ENCODE data around the gene NDUFS8.
A peak's percentile ranks its signal among the peaks of the same experiment; 100 is the strongest.

NDUFS8 gene

GRCh38 chr11:67996051-67996450 is 34.4 kb upstream of the NDUFS8 start:
- DNase-seq (ENCODE audit: low read depth), result no peak
- no peak overlapping the region for H3K4me3 ChIP-seq (replicated peaks; ENCODE audit: low read depth, low read length)
- no peak for TF ChIP-seq CTCF (IDR thresholded peaks at IDR 0.05; ENCODE audit: low read length, missing control alignments)

GRCh38 chr11:67996622-67997474 is 33.6 kb upstream of the NDUFS8 start:
- TF ChIP-seq CTCF (IDR thresholded peaks at IDR 0.05; ENCODE audit: low read length, missing control alignments), result no peak
- DNase-seq (ENCODE audit: low read depth), result peak; percentile 39

GRCh38 chr11:67997475-67997921 is 33.0 kb upstream of the NDUFS8 start:
- DNase-seq (ENCODE audit: low read depth), result no peak
- no peak overlapping the region for H3K4me3 ChIP-seq (replicated peaks; ENCODE audit: low read depth, low read length)
- no peak for TF ChIP-seq CTCF (IDR thresholded peaks at IDR 0.05; ENCODE audit: low read length, missing control alignments)

More at GRCh38 chr11:67996622-67997474, 33.6 kb upstream of the NDUFS8 start:
- no peak overlapping the region for H3K4me3 ChIP-seq (replicated peaks; ENCODE audit: low read depth, low read length)

GRCh38 chr11:67998150-67999045 is 32.1 kb upstream of the NDUFS8 start:
- H3K4me3 ChIP-seq (replicated peaks; ENCODE audit: low read depth, low read length), result no peak overlapping the region
- no peak for DNase-seq (ENCODE audit: low read depth)
- no peak for TF ChIP-seq CTCF (IDR thresholded peaks at IDR 0.05; ENCODE audit: low read length, missing control alignments)

GRCh38 chr11:67999201-67999629 is 31.3 kb upstream of the NDUFS8 start:
- DNase-seq (ENCODE audit: low read depth), result no peak
- H3K4me3 ChIP-seq (replicated peaks; ENCODE audit: low read depth, low read length), result no peak overlapping the region
- TF ChIP-seq CTCF (IDR thresholded peaks at IDR 0.05; ENCODE audit: low read length, missing control alignments), result no peak

GRCh38 chr11:67999704-68000103 is 30.8 kb upstream of the NDUFS8 start:
- TF ChIP-seq CTCF (IDR thresholded peaks at IDR 0.05; ENCODE audit: low read length, missing control alignments), result no peak
- H3K4me3 ChIP-seq (replicated peaks; ENCODE audit: low read depth, low read length), result no peak overlapping the region
- DNase-seq (ENCODE audit: low read depth), result no peak
